T-helper 2 cell treated with Interferon-gamma antibody and Interleukin-4, amounts not matched to agents 5 μg/mL and 100 μg/mL, for 36 hours (primary cell): ENCODE data around the gene AFDN.

Experiments used
- DNase-seq: peaks from one replicate; pipeline ENCODE4 v3.0.0; 2021; ENCODE audit warnings: low spot score
- H3K27ac Mint-ChIP-seq: one replicate; pipeline ENCODE4 v1.8.0; 2021; ENCODE audit warnings: mild to moderate bottlenecking, mixed read lengths
- H3K27me3 Mint-ChIP-seq: one replicate; pipeline ENCODE4 v1.8.0; 2021; ENCODE audit warnings: low read depth, mixed read lengths
- H3K36me3 Mint-ChIP-seq: one replicate; pipeline ENCODE4 v1.8.0; 2021; ENCODE audit warnings: low read depth, mixed read lengths
- H3K4me1 Mint-ChIP-seq: one replicate; pipeline ENCODE4 v1.8.0; 2021; ENCODE audit warnings: low read depth, mixed read lengths
- H3K4me3 Mint-ChIP-seq: one replicate; pipeline ENCODE4 v1.8.0; 2022; ENCODE audit warnings: mild to moderate bottlenecking, moderate library complexity, mixed read lengths
- H3K9me3 Mint-ChIP-seq: one replicate; pipeline ENCODE4 v1.8.0; 2021; ENCODE audit warnings: mixed read lengths

Gene AFDN

DNA sequence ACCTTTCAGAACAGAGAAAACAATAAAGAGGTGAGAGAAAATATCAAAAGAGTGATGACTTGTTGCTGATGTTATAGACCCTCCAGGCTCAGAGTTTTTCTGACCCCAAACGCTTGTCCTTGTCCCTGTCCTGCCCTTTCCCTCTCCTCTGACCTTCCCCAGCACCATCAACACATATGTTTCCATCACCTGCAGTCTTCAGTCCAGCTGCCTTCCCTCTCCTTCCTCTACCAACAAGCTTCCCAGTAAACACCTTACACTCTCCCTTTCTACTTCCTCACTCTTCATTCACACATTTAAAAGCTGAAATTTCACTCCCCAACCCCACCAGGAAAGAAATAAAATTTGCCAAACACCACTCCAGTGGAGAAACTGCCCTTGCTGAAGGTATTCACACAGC is 25.4 kb upstream of the AFDN start:
- Mint-ChIP-seq H3K4me1 (no peaks in the 10 kb centered on the region), H3K36me3 (no peaks in the 10 kb centered on the region), H3K9me3 (no peaks in the 10 kb centered on the region)

GRCh38 chr6:167802339-167802738 is 24.4 kb upstream of the AFDN start:
- H3K4me3 Mint-ChIP-seq = no peak overlapping the region
- H3K4me1 Mint-ChIP-seq = no peaks in the 10 kb centered on the region
- H3K9me3 Mint-ChIP-seq = no peaks in the 10 kb centered on the region
- H3K27ac Mint-ChIP-seq = no peak overlapping the region
- H3K27me3 Mint-ChIP-seq = peaks cover 30% of the 10 kb centered on the region
- no peaks in the 10 kb centered on the region for H3K36me3 Mint-ChIP-seq
- DNase-seq = no peak

More for the DNA sequence above, 25.4 kb upstream of the AFDN start:
- Mint-ChIP-seq H3K27me3 (peaks cover 36% of the 10 kb centered on the region), H3K27ac (no peak overlapping the region), H3K4me3 (no peak overlapping the region)
- DNase-seq = no peak

DNA sequence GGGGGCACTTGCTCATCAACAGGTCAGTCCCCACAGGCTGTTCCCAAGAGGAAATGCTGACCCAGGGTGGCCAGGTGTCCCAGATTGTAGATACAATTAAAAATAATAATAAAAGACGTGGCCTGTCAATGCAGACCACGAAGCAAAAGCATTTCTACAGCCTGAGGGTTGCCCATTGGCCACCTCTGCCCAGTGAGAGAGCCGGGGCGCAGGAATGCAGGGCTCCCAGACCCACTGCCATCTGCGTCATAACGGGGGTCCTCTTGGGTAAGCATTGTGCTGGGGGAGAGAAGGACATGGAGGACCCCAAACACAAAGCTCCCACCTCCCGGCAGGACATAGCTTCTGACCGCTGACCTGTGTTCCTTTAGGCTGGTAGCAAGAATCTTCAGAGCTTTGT is 22.9 kb upstream of the AFDN start:
- peaks cover 19% of the 10 kb centered on the region for H3K27me3 Mint-ChIP-seq
- no peaks in the 10 kb centered on the region for H3K9me3 Mint-ChIP-seq
- DNase-seq = no peak
- H3K36me3 Mint-ChIP-seq = no peaks in the 10 kb centered on the region
- no peak overlapping the region for H3K27ac Mint-ChIP-seq
- H3K4me1 Mint-ChIP-seq = no peaks in the 10 kb centered on the region
- H3K4me3 Mint-ChIP-seq = no peak overlapping the region

GRCh38 chr6:167804281-167805013 is 22.3 kb upstream of the AFDN start:
- no peaks in the 10 kb centered on the region for H3K36me3 Mint-ChIP-seq
- no peak overlapping the region for H3K27ac Mint-ChIP-seq
- no peaks in the 10 kb centered on the region for H3K9me3 Mint-ChIP-seq
- peaks cover 22% of the 10 kb centered on the region for H3K27me3 Mint-ChIP-seq
- no peaks in the 10 kb centered on the region for H3K4me1 Mint-ChIP-seq
- DNase-seq = no peak
- H3K4me3 Mint-ChIP-seq = no peak overlapping the region

DNA sequence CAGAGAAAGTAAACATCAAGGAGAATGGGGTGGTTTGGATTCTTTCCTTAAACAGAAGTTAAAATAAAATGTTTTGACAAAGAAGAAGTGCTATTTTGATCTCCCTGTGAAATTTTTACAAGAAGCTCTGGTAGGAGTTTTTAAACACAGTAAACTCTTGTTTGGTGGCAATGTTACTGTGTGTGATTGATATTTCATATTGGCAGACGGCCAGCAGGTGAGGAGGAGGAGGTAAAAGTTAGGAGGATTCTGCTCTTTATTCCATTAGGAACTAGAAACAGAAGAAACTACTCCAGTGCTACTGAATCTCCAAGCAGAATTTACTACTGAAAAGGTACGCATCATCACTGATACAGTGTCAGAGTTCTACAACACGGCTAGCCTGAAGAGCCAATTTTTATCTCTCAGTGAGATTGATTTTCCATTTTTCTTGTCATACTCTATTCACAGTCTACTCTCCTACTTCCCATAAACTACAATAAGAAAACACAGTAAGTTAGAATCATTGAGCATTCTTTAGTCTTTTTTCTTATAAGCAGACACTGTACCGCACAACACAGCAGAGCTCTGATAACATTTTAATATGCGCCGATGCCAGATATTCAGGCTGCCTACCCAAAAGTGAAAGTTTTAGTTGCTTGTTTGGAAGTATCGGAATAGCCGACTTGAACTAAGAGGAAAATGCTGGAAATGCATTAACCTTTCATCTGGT is 21.2 kb upstream of the AFDN start:
- Mint-ChIP-seq H3K4me1 (no peaks in the 10 kb centered on the region), H3K4me3 (no peak overlapping the region), H3K36me3 (no peaks in the 10 kb centered on the region), H3K27ac (no peak overlapping the region), H3K9me3 (no peaks in the 10 kb centered on the region), H3K27me3 (peaks cover 17% of the 10 kb centered on the region)
- DNase-seq = no peak

- H3K36me3 Mint-ChIP-seq = no peaks in the 10 kb centered on the region
- H3K4me1 Mint-ChIP-seq = no peaks in the 10 kb centered on the region
- no peak overlapping the region for H3K4me3 Mint-ChIP-seq
- H3K27ac Mint-ChIP-seq = no peak overlapping the region
- H3K9me3 Mint-ChIP-seq = no peaks in the 10 kb centered on the region
- no peak for DNase-seq
- H3K27me3 Mint-ChIP-seq = peaks cover 19% of the 10 kb centered on the region
These were observed 20.5 kb upstream of the AFDN start for GRCh38 chr6:167806061-167806700.

- Mint-ChIP-seq H3K9me3 (no peaks in the 10 kb centered on the region), H3K36me3 (no peaks in the 10 kb centered on the region), H3K27ac (no peak overlapping the region), H3K4me1 (no peaks in the 10 kb centered on the region), H3K4me3 (no peak overlapping the region), H3K27me3 (peaks cover 15% of the 10 kb centered on the region)
- DNase-seq = no peak
These were observed 19.5 kb upstream of the AFDN start for GRCh38 chr6:167807200-167807599.

- Mint-ChIP-seq H3K4me1 (no peaks in the 10 kb centered on the region), H3K9me3 (no peaks in the 10 kb centered on the region), H3K27ac (no peak overlapping the region), H3K36me3 (no peaks in the 10 kb centered on the region), H3K27me3 (peaks cover 15% of the 10 kb centered on the region), H3K4me3 (no peak overlapping the region)
- no peak for DNase-seq
These were observed 19.0 kb upstream of the AFDN start for GRCh38 chr6:167807756-167808155.

- H3K9me3 Mint-ChIP-seq = no peaks in the 10 kb centered on the region
- H3K27me3 Mint-ChIP-seq = peaks cover 14% of the 10 kb centered on the region
- H3K4me1 Mint-ChIP-seq = no peaks in the 10 kb centered on the region
- H3K4me3 Mint-ChIP-seq = no peak overlapping the region
- H3K36me3 Mint-ChIP-seq = no peaks in the 10 kb centered on the region
- DNase-seq = no peak
- no peak overlapping the region for H3K27ac Mint-ChIP-seq
These were observed 15.7 kb upstream of the AFDN start for GRCh38 chr6:167811040-167811439.

DNA sequence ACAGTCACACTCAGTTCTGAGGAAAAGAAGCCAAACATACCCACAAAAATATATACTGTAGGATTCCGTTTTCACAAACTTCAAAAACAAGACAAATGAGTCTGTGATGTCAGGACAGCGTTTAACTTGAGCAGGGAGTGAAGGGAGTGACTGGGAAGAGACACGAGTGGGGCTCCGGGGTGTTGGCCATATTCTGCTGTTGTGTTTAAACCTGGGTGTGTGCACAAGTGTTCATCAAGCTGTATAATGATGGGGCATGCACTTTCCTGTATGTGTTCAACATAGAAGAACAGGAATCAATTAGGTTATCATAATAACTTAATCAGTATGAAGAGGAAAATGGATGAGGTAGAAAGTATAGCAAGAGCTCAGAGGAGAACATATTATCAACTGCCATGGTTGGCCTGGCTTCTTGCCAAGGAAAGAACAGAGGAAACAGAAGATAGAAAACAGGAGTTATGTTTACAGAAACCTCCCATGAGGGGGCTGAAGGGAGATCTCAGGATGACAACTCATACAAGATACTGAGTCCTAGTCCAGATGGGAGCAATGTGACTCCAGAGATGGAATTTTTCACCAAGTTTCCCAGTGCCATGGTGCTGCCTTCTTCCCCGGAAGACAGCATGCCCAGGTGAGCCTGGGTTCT is 15.1 kb upstream of the AFDN start:
- peaks cover 14% of the 10 kb centered on the region for H3K27me3 Mint-ChIP-seq

DNA sequence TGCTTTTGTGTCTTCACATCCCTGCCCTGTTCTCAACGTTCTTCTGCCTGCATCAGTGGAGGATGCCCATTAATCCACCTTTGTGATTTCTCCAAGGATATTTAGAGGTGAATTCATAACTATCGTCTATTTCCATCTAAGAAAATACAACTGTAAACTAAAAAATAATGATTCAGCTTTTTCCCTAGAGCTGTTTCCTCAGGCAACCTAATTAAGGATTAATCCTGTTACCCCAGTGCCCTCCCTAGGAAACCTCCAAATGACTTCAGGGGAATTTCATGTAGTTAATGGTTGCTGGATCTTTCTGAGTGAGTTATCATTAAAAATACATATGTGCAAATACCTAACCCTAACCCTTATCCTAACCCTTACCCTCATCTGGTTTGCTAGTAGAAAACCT is 14.6 kb upstream of the AFDN start:
- no peaks in the 10 kb centered on the region for H3K9me3 Mint-ChIP-seq
- no peaks in the 10 kb centered on the region for H3K36me3 Mint-ChIP-seq
- DNase-seq = no peak
- no peak overlapping the region for H3K27ac Mint-ChIP-seq
- H3K27me3 Mint-ChIP-seq = peaks cover 15% of the 10 kb centered on the region
- H3K4me1 Mint-ChIP-seq = no peaks in the 10 kb centered on the region
- H3K4me3 Mint-ChIP-seq = no peak overlapping the region

More for the DNA sequence above, 15.1 kb upstream of the AFDN start:
- no peaks in the 10 kb centered on the region for H3K36me3 Mint-ChIP-seq
- no peak overlapping the region for H3K4me3 Mint-ChIP-seq
- H3K4me1 Mint-ChIP-seq = no peaks in the 10 kb centered on the region
- no peak for DNase-seq
- no peak overlapping the region for H3K27ac Mint-ChIP-seq
- no peaks in the 10 kb centered on the region for H3K9me3 Mint-ChIP-seq

GRCh38 chr6:167815296-167815980 is 11.3 kb upstream of the AFDN start:
- Mint-ChIP-seq H3K27ac (no peak overlapping the region), H3K36me3 (no peaks in the 10 kb centered on the region), H3K4me1 (no peaks in the 10 kb centered on the region), H3K9me3 (no peaks in the 10 kb centered on the region), H3K4me3 (peak overlapping the region; percentile 5), H3K27me3 (peaks cover 29% of the 10 kb centered on the region)
- no peak for DNase-seq

DNA sequence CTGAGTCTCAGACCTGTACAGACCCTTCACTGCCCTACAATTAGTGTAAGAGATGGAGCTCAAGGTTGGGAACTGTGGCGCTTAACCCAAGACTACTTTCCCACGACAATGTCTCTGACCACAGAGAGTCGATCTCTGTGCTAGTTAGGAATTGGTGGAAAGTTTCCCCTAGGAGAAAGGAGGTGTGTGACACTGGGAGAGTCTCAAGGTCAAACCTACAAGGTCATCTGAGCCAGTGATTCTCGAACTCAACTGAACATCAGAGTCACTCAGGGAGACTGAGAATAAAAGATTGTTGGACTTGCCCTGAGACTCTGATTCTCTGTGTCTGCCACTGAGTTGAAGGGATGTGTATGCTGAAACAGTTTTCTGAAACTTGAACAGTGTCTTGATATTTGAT is 9.7 kb upstream of the AFDN start:
- H3K4me3 Mint-ChIP-seq = no peak overlapping the region
- no peaks in the 10 kb centered on the region for H3K4me1 Mint-ChIP-seq
- no peak overlapping the region for H3K27ac Mint-ChIP-seq
- no peak for DNase-seq
- no peaks in the 10 kb centered on the region for H3K9me3 Mint-ChIP-seq
- H3K36me3 Mint-ChIP-seq = no peaks in the 10 kb centered on the region
- peaks cover 36% of the 10 kb centered on the region for H3K27me3 Mint-ChIP-seq
